Neural progenitor cell (in vitro differentiated cells): ENCODE results near the gene UQCC2.

ENCODE experiments used
- EZH2 ChIP-seq: fragments of 200-600 bp; sonication (generic); IDR thresholded peaks from 2 replicates; pipeline ENCODE4 v1.6.1; 2017; ENCODE audit warnings: antibody characterized with exemption, mild to moderate bottlenecking, moderate library complexity
- TF ChIP-seq, protein P1 (sequence below): fragments of 200-600 bp; sonication (generic); IDR thresholded peaks from 2 replicates; pipeline ENCODE4 v1.5.1; 2017; ENCODE audit warnings: antibody characterized with exemption, mild to moderate bottlenecking

DNA sequence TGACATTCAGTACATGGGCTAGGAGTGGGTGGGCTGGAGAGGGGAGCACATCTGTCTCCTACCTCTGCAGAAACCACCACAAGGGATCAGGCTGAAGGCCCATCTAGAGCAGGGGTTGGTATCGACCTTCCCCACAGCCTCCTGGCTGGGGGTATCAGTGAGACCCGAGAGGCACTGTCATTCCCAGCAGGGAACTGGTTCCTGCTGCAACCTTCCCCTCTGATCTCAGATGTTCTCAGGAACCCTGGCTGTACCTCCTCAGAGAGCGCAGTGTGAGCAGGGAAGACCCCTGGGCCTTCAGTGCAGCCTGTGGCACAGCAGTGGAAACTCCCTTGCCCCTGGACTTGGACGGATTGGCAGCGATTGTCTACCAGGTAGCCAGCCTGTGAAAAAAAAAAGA, 27.4 kb upstream of the UQCC2 start:
- TF ChIP-seq, protein P1, sequence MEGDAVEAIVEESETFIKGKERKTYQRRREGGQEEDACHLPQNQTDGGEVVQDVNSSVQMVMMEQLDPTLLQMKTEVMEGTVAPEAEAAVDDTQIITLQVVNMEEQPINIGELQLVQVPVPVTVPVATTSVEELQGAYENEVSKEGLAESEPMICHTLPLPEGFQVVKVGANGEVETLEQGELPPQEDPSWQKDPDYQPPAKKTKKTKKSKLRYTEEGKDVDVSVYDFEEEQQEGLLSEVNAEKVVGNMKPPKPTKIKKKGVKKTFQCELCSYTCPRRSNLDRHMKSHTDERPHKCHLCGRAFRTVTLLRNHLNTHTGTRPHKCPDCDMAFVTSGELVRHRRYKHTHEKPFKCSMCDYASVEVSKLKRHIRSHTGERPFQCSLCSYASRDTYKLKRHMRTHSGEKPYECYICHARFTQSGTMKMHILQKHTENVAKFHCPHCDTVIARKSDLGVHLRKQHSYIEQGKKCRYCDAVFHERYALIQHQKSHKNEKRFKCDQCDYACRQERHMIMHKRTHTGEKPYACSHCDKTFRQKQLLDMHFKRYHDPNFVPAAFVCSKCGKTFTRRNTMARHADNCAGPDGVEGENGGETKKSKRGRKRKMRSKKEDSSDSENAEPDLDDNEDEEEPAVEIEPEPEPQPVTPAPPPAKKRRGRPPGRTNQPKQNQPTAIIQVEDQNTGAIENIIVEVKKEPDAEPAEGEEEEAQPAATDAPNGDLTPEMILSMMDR = no peak
- no peak for TF ChIP-seq EZH2
